SK-N-MC (cell line): ENCODE results near the gene UGT1A10.

ENCODE experiments used
- EZH2 ChIP-seq: fragments of 200-600 bp; sonication (generic); IDR thresholded peaks from one replicate; pipeline ENCODE4 v1.6.1; 2017; ENCODE audit warnings: antibody characterized with exemption
- POLR2AphosphoS5 ChIP-seq: IDR thresholded peaks from 2 replicates; pipeline ENCODE4 v1.6.1; 2012; ENCODE audit warnings: mild to moderate bottlenecking, low read depth, low read length, borderline replicate concordance

DNA sequence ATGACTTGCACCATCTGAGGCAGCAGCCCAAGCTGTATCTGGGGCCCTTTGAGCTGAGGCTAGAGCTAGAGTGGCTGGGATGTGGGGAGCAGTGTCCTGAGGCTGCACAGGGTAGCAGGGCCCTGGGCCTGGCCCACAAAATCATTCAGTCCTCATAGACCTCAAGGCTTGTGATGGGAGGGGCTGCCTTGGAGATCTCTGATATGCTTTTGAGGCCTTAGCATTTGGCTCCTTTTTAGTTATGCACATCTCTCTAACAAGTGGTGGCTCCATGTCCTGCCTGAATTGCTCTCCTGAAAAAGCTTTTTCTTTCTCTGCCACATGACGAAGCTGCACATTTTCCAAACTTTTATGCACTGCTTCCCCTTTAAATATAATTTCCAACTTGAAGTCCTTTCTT lies 30.6 kb upstream of the UGT1A10 start:
- TF ChIP-seq EZH2 (no peak), POLR2AphosphoS5 (no peak)
